HG03439 (cell line): Measurements from ENCODE around the gene MYF6.
A peak's percentile ranks its signal among the peaks of the same experiment; 100 is the strongest.

ENCODE experiments used
- ATAC-seq: cut with Tn5 transposase; IDR thresholded peaks from one replicate; pipeline ENCODE4 v1.9.1; 2021; ENCODE audit warnings: mild to moderate bottlenecking, moderate library complexity; ENCODE audit not compliant: unreplicated experiment

Gene MYF6

DNA sequence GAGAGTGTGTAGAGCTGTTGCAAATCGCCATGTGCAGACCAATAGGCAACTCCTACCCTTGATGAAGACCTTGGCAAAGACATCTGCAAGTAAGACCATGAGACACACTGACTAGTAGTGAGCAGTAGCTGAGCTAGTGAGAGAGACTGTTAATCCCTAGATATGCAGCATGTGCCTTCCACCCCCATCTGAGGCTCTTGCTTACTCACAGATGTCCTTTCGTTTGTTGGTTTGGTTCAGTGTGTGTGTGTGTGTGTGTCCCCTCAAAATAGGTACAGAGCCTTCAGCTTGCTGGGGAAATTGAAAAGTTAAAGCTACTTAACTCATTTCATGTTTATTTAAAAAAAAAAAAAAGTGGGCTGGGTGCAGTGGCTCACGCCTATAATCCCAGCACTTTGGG, 46.8 kb downstream of the MYF6 start:
- ATAC-seq, result no peak

DNA sequence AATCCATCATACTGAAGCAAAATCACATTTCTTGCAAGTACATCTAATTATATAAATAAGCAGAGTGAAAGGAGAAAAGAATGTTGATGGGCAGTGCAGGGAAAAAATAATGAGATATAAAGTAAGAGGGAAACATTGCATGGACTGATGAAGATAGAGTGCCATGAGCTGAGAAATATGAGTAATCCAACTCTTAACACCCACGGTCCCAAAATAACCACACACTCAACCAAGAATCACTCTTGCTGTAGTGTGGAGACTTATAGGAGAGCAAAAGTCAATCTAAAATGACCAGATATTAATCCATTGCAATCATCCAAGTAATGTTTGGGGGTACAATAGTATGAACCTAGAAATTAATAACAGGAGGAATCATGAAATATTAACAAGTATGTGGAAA, 49.4 kb downstream of the MYF6 start:
- ATAC-seq, result peak; percentile 71
